Stimulated activated memory B cell treated with anti-CD40 and anti-IgM and Interleukin-4, amounts not matched to agents 10 μg/mL and 1 μg/mL and 100 μg/mL, for 72 hours (primary cell): ENCODE data around the gene PKP4.

ENCODE experiments used
- ATAC-seq: fragments of 150-1000 bp; cut with Tn5 transposase; 2 replicates; pipeline ENCODE4 v1.10.0; 2021
- H3K27ac Mint-ChIP-seq: one replicate; pipeline ENCODE4 v1.8.0; 2022; ENCODE audit warnings: mild to moderate bottlenecking, mixed read lengths
- H3K27me3 Mint-ChIP-seq: one replicate; pipeline ENCODE4 v1.8.0; 2022; ENCODE audit warnings: mixed read lengths
- H3K36me3 Mint-ChIP-seq: one replicate; pipeline ENCODE4 v1.8.0; 2022; ENCODE audit warnings: mixed read lengths
- H3K4me1 Mint-ChIP-seq: one replicate; pipeline ENCODE4 v1.8.0; 2022; ENCODE audit warnings: mixed read lengths
- H3K4me3 Mint-ChIP-seq: one replicate; pipeline ENCODE4 v1.8.0; 2022; ENCODE audit warnings: mild to moderate bottlenecking, moderate library complexity, mixed read lengths
- H3K9me3 Mint-ChIP-seq: one replicate; pipeline ENCODE4 v1.8.0; 2022; ENCODE audit warnings: mixed read lengths

The PKP4 gene

GRCh38 chr2:158484892-158485556 is 28.3 kb downstream of the PKP4 start:
- no peaks in the 10 kb centered on the region for H3K9me3 Mint-ChIP-seq
- no peak overlapping the region for H3K27ac Mint-ChIP-seq
- H3K36me3 Mint-ChIP-seq, result no peaks in the 10 kb centered on the region
- H3K4me3 Mint-ChIP-seq, result no peak overlapping the region
- no peak for ATAC-seq
- H3K27me3 Mint-ChIP-seq, result no peaks in the 10 kb centered on the region
- H3K4me1 Mint-ChIP-seq, result no peaks in the 10 kb centered on the region

- Mint-ChIP-seq H3K27ac (no peak overlapping the region), H3K36me3 (no peaks in the 10 kb centered on the region), H3K4me1 (no peaks in the 10 kb centered on the region), H3K27me3 (no peaks in the 10 kb centered on the region), H3K4me3 (no peak overlapping the region), H3K9me3 (no peaks in the 10 kb centered on the region)
- no peak for ATAC-seq
These were observed 29.6 kb downstream of the PKP4 start for GRCh38 chr2:158486150-158486969.

- ATAC-seq, result no peak
- Mint-ChIP-seq H3K4me3 (no peak overlapping the region), H3K27ac (no peak overlapping the region), H3K9me3 (no peaks in the 10 kb centered on the region), H3K36me3 (no peaks in the 10 kb centered on the region), H3K27me3 (no peaks in the 10 kb centered on the region), H3K4me1 (no peaks in the 10 kb centered on the region)
These were observed 30.2 kb downstream of the PKP4 start for GRCh38 chr2:158486970-158487325.

- Mint-ChIP-seq H3K9me3 (no peaks in the 10 kb centered on the region), H3K4me1 (no peaks in the 10 kb centered on the region), H3K4me3 (no peak overlapping the region), H3K27ac (no peak overlapping the region), H3K36me3 (no peaks in the 10 kb centered on the region), H3K27me3 (no peaks in the 10 kb centered on the region)
- ATAC-seq, result no peak
These were observed 30.7 kb downstream of the PKP4 start for GRCh38 chr2:158487419-158487818.

GRCh38 chr2:158488442-158489216 is 31.9 kb downstream of the PKP4 start:
- no peak for ATAC-seq
- no peak overlapping the region for H3K4me3 Mint-ChIP-seq
- no peaks in the 10 kb centered on the region for H3K9me3 Mint-ChIP-seq
- H3K27me3 Mint-ChIP-seq, result no peaks in the 10 kb centered on the region
- no peaks in the 10 kb centered on the region for H3K36me3 Mint-ChIP-seq
- H3K27ac Mint-ChIP-seq, result no peak overlapping the region
- H3K4me1 Mint-ChIP-seq, result no peaks in the 10 kb centered on the region

GRCh38 chr2:158489366-158490112 is 32.8 kb downstream of the PKP4 start:
- no peaks in the 10 kb centered on the region for H3K9me3 Mint-ChIP-seq
- H3K27ac Mint-ChIP-seq, result no peak overlapping the region
- no peak overlapping the region for H3K4me3 Mint-ChIP-seq
- no peak for ATAC-seq
- no peaks in the 10 kb centered on the region for H3K4me1 Mint-ChIP-seq
- H3K27me3 Mint-ChIP-seq, result no peaks in the 10 kb centered on the region
- no peaks in the 10 kb centered on the region for H3K36me3 Mint-ChIP-seq

- Mint-ChIP-seq H3K4me1 (no peaks in the 10 kb centered on the region), H3K9me3 (no peaks in the 10 kb centered on the region), H3K27me3 (no peaks in the 10 kb centered on the region), H3K4me3 (no peak overlapping the region), H3K36me3 (no peaks in the 10 kb centered on the region), H3K27ac (no peak overlapping the region)
- no peak for ATAC-seq
These were observed 34.3 kb downstream of the PKP4 start for GRCh38 chr2:158491072-158491471.

- H3K9me3 Mint-ChIP-seq, result no peaks in the 10 kb centered on the region
- H3K4me1 Mint-ChIP-seq, result no peaks in the 10 kb centered on the region
- no peaks in the 10 kb centered on the region for H3K36me3 Mint-ChIP-seq
- ATAC-seq, result no peak
- no peak overlapping the region for H3K27ac Mint-ChIP-seq
- no peak overlapping the region for H3K4me3 Mint-ChIP-seq
- no peaks in the 10 kb centered on the region for H3K27me3 Mint-ChIP-seq
These were observed 36.7 kb downstream of the PKP4 start for GRCh38 chr2:158493458-158493857.

GRCh38 chr2:158495175-158495574 is 38.4 kb downstream of the PKP4 start:
- H3K27me3 Mint-ChIP-seq, result no peaks in the 10 kb centered on the region
- H3K27ac Mint-ChIP-seq, result no peak overlapping the region

GRCh38 chr2:158496986-158497385 is 40.2 kb downstream of the PKP4 start:
- no peak overlapping the region for H3K4me3 Mint-ChIP-seq
- no peak for ATAC-seq
- H3K27ac Mint-ChIP-seq, result no peak overlapping the region
- no peaks in the 10 kb centered on the region for H3K9me3 Mint-ChIP-seq
- H3K36me3 Mint-ChIP-seq, result no peaks in the 10 kb centered on the region
- no peaks in the 10 kb centered on the region for H3K4me1 Mint-ChIP-seq
- H3K27me3 Mint-ChIP-seq, result no peaks in the 10 kb centered on the region

More at GRCh38 chr2:158495175-158495574, 38.4 kb downstream of the PKP4 start:
- no peak for ATAC-seq
- no peaks in the 10 kb centered on the region for H3K4me1 Mint-ChIP-seq
- no peak overlapping the region for H3K4me3 Mint-ChIP-seq
- H3K9me3 Mint-ChIP-seq, result no peaks in the 10 kb centered on the region
- H3K36me3 Mint-ChIP-seq, result no peaks in the 10 kb centered on the region

- no peak for ATAC-seq
- no peaks in the 10 kb centered on the region for H3K9me3 Mint-ChIP-seq
- H3K27me3 Mint-ChIP-seq, result no peaks in the 10 kb centered on the region
- H3K27ac Mint-ChIP-seq, result no peak overlapping the region
- H3K4me1 Mint-ChIP-seq, result no peaks in the 10 kb centered on the region
- H3K4me3 Mint-ChIP-seq, result no peak overlapping the region
- H3K36me3 Mint-ChIP-seq, result no peaks in the 10 kb centered on the region
These were observed 40.7 kb downstream of the PKP4 start for GRCh38 chr2:158497486-158497885.

GRCh38 chr2:158498043-158498748 is 41.4 kb downstream of the PKP4 start:
- ATAC-seq, result no peak
- Mint-ChIP-seq H3K36me3 (no peaks in the 10 kb centered on the region), H3K4me3 (no peak overlapping the region), H3K27ac (no peak overlapping the region), H3K9me3 (no peaks in the 10 kb centered on the region), H3K4me1 (no peaks in the 10 kb centered on the region), H3K27me3 (no peaks in the 10 kb centered on the region)

- Mint-ChIP-seq H3K27me3 (no peaks in the 10 kb centered on the region), H3K4me3 (no peak overlapping the region), H3K27ac (no peak overlapping the region), H3K9me3 (no peaks in the 10 kb centered on the region), H3K36me3 (no peaks in the 10 kb centered on the region), H3K4me1 (no peaks in the 10 kb centered on the region)
- ATAC-seq, result no peak
These were observed 42.0 kb downstream of the PKP4 start for GRCh38 chr2:158498749-158499136.

GRCh38 chr2:158499383-158499782 is 42.6 kb downstream of the PKP4 start:
- no peaks in the 10 kb centered on the region for H3K27me3 Mint-ChIP-seq
- no peak for ATAC-seq
- H3K27ac Mint-ChIP-seq, result no peak overlapping the region
- no peaks in the 10 kb centered on the region for H3K36me3 Mint-ChIP-seq
- H3K4me3 Mint-ChIP-seq, result no peak overlapping the region
- H3K4me1 Mint-ChIP-seq, result no peaks in the 10 kb centered on the region
- H3K9me3 Mint-ChIP-seq, result no peaks in the 10 kb centered on the region

GRCh38 chr2:158500333-158500732 is 43.6 kb downstream of the PKP4 start:
- no peaks in the 10 kb centered on the region for H3K9me3 Mint-ChIP-seq
- H3K4me3 Mint-ChIP-seq, result no peak overlapping the region
- no peaks in the 10 kb centered on the region for H3K36me3 Mint-ChIP-seq
- ATAC-seq, result no peak
- H3K27me3 Mint-ChIP-seq, result no peaks in the 10 kb centered on the region
- H3K27ac Mint-ChIP-seq, result no peak overlapping the region
- H3K4me1 Mint-ChIP-seq, result no peaks in the 10 kb centered on the region
